NCI-H2107 treated with DMSO at 0.1 percent for 48 hours (cell line): Measurements from ENCODE around the gene ESPL1.

Experiments
- DNase-seq: peaks from one replicate; lab custom pipeline; 2025; ENCODE audit not compliant: unreplicated experiment; lab: John Stamatoyannopoulos, UW

The ESPL1 gene

DNA sequence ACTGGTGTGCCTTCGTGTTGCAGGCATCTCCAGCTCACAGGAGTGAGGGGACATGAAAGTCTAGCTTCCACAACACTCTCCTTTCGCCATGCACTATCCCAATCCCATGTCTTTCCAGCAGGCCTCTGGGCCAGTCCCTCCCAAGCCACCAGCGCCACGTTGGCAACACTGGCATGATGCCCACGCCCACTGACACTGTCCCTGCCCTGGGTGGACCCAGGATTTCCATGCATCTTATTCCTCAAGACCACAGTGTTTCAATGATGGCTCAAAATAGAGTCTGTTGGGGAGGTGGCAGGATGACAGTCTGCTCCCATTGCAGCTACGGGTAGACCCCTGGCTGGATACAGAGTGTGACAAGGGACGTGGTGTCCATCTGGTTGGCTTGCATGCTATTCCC is 65.7 kb downstream of the ESPL1 start:
- no peak for DNase-seq

DNA sequence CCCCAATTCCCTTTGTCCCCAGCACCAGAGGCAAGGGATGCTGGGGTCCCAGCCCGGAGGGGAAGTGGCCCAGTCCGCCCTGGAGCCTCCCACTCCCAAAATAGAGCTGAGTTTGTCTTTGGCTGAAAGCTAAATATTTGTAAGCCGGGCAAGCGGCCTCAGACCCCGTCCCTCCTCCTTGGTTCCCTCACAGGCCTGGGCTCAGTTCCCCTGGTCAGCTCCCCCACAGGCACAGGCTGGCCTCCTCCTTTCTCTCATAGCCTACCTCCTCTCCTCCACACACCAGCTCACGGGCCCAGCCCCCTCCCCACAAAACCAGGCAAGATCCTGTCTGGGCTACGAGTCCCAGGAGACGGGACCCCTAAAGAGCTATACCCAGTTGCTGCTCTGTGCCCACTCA is 66.7 kb downstream of the ESPL1 start:
- DNase-seq: no peak

DNA sequence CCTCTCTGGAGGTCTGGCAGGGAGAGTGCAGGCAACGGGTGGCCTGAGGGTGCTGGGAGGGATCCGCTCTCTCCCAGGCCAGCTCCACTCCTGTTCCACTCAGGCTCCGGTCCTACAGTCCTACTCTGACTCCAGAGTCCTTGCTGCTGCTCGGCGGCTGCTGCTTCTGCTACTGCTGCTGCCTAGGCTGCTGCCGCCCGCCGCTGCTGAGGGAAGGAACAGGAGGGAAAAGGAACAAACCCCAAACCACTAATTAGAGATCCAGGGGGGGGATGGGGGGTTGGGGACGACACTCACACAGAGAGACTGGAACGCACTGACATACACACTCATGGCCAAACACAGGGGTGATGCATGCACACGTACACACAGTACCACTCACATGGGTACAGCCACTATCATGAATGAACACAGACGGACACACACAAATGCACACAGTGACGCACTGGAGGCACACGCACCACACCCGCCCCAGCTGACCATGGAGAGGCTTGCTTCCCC is 68.1 kb downstream of the ESPL1 start, which contains the start of gene SP7:
Gene SP7, minus strand, starts transcription at position 174 of the 501 bp plus-strand sequence. CDS start 708 bp downstream, outside the sequence.
- DNase-seq: no peak

DNA sequence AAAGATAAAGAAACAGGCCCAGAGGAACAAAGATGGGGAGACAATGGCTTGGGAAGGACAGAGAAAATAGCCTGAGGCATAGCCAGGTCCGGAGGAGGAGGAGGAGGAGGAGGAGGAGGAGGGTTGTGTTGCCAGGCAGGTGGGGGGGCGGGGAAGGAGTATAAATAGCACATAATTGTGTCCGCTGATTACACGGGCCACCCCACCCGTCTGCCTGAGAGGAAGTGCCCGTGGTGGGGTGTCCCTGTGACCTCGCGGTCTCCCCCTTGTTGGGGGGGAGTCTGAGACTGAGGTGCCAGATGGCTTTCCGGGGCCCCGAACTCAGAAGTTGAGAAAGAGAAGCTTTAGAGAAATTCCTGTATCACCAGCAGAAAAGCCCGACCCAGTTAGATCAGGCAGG is 69.9 kb downstream of the ESPL1 start:
- no peak for DNase-seq

DNA sequence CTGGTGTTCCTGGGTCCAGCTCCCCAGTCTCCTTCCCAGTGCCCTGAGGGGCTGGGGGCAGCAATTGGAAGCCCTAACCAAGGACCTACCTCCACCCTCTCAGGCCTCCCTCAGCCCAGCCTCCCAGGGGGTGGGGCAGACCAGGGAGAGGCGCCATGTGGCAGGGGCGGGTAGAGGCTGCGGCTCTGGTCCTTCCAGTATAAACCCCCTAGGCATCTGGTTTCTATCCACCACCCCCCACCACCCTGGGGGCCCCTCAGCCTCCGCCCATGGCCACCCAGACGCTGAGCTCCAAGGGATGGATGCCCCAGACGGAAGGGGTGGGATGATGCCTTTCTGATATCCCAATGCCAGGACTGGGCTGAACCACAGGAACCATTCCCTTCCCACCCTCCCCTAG is 70.8 kb downstream of the ESPL1 start:
- no peak for DNase-seq

DNA sequence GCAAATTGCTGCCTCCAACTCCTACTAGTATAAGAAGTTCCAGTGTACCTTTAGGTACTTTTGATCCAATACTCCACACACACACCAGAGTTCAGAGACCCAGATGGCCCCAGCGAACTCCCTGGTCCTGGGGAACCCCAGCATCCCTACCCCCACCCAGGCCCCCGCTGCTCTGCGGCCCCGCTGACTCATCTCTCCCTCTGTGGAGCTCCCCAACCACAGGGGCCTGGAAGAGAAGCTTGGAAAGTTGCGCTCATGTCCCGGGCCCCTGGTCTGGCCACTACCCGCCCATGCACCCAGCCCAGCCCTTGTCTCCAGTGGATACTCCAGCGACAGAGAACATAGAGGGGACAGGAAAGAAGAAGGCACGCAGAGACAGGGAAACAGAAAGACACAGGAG is 72.3 kb downstream of the ESPL1 start:
- DNase-seq: no peak
